H9 (cell line): ENCODE results near the gene SPTBN4. TPM values are rescaled to one million over a fixed set of nuclear protein-coding genes. Genes with fewer than 3 reads are reported as not detected.

ENCODE experiments used
- DNase-seq: peaks from one replicate; pipeline ENCODE4 v3.0.0-alpha.2; 2017
- H2AFZ ChIP-seq: one replicate; pipeline ENCODE4 v1.6.1; 2013; ENCODE audit warnings: mild to moderate bottlenecking, low read length, control low read depth, moderate library complexity
- H2AK5ac ChIP-seq: 2 replicates; pipeline ENCODE4 v1.6.1; 2013; ENCODE audit warnings: low read length, control low read depth, mixed read lengths; ENCODE audit not compliant: insufficient read length
- H2BK120ac ChIP-seq: one replicate; pipeline ENCODE4 v1.6.1; 2013; ENCODE audit warnings: low read depth, mild to moderate bottlenecking, low read length, control low read depth, inconsistent platforms; ENCODE audit not compliant: poor library complexity, severe bottlenecking
- H2BK12ac ChIP-seq: 2 replicates; pipeline ENCODE4 v1.6.1; 2013; ENCODE audit warnings: low read length, control low read depth, mixed read lengths, low read depth; ENCODE audit not compliant: insufficient read length
- H2BK15ac ChIP-seq: 2 replicates; pipeline ENCODE4 v1.6.1; 2013; ENCODE audit warnings: low read depth, low read length, control low read depth
- H2BK20ac ChIP-seq: one replicate; pipeline ENCODE4 v1.6.1; 2013; ENCODE audit warnings: low read depth, mild to moderate bottlenecking, low read length, control low read depth, inconsistent platforms; ENCODE audit not compliant: poor library complexity, severe bottlenecking
- H2BK5ac ChIP-seq: 2 replicates; pipeline ENCODE4 v1.6.1; 2013; ENCODE audit warnings: low read length, control low read depth, mixed read lengths; ENCODE audit not compliant: insufficient read length
- H3K14ac ChIP-seq: 2 replicates; pipeline ENCODE4 v1.6.1; 2013; ENCODE audit warnings: low read length, control low read depth; ENCODE audit not compliant: insufficient read depth
- H3K18ac ChIP-seq: 2 replicates; pipeline ENCODE4 v1.6.1; 2013; ENCODE audit warnings: low read depth, mild to moderate bottlenecking, mixed read lengths, low read length, control low read depth; ENCODE audit not compliant: insufficient read length
- H3K23ac ChIP-seq: 2 replicates; pipeline ENCODE4 v1.6.1; 2013; ENCODE audit warnings: low read length, control low read depth, mixed read lengths, low read depth; ENCODE audit not compliant: insufficient read length
- H3K23me2 ChIP-seq: 2 replicates; pipeline ENCODE4 v1.6.1; 2013; ENCODE audit warnings: low read depth, mild to moderate bottlenecking, mixed read lengths, low read length, control low read depth; ENCODE audit not compliant: insufficient read length, poor library complexity, severe bottlenecking
- H3K27ac ChIP-seq: 2 replicates; pipeline ENCODE4 v1.5.1; 2013; ENCODE audit warnings: low read length, control low read depth, mixed read lengths, low read depth; ENCODE audit not compliant: insufficient read length
- H3K27me3 ChIP-seq: 2 replicates; pipeline ENCODE4 v1.6.1; 2013; ENCODE audit warnings: low read length, control low read depth, inconsistent platforms; ENCODE audit not compliant: insufficient read depth
- H3K4ac ChIP-seq: 2 replicates; pipeline ENCODE4 v1.6.1; 2013; ENCODE audit warnings: low read depth, mild to moderate bottlenecking, control low read depth, inconsistent platforms, low read length, moderate library complexity
- H3K4me1 ChIP-seq: 2 replicates; pipeline ENCODE4 v1.6.1; 2013; ENCODE audit warnings: low read length, control low read depth, inconsistent platforms; ENCODE audit not compliant: insufficient read depth
- H3K4me2 ChIP-seq: 2 replicates; pipeline ENCODE4 v1.6.1; 2013; ENCODE audit warnings: low read length, control low read depth, mixed read lengths; ENCODE audit not compliant: insufficient read length, insufficient read depth
- H3K56ac ChIP-seq: 2 replicates; pipeline ENCODE4 v1.6.1; 2013; ENCODE audit warnings: low read depth, mild to moderate bottlenecking, mixed read lengths, low read length, control low read depth; ENCODE audit not compliant: insufficient read length
- H3K79me1 ChIP-seq: 2 replicates; pipeline ENCODE4 v1.6.1; 2013; ENCODE audit warnings: low read depth, mild to moderate bottlenecking, moderate library complexity, low read length, control low read depth, inconsistent platforms; ENCODE audit not compliant: insufficient read depth, poor library complexity, severe bottlenecking
- H3K79me2 ChIP-seq: 2 replicates; pipeline ENCODE4 v1.6.1; 2013; ENCODE audit warnings: low read length, control low read depth, inconsistent platforms; ENCODE audit not compliant: insufficient read depth
- H3K9ac ChIP-seq: 2 replicates; pipeline ENCODE4 v1.6.1; 2013; ENCODE audit warnings: low read length, control low read depth, mixed read lengths; ENCODE audit not compliant: insufficient read length; ENCODE audit errors: extremely low read depth
- H3K9me3 ChIP-seq: one replicate; pipeline ENCODE4 v1.6.1; 2013; ENCODE audit warnings: low read depth, low read length, inconsistent platforms; ENCODE audit not compliant: control insufficient read depth
- H3T11ph ChIP-seq: one replicate; pipeline ENCODE4 v1.6.1; 2013; ENCODE audit warnings: mild to moderate bottlenecking, low read length, control low read depth, inconsistent platforms
- H4K20me1 ChIP-seq: one replicate; pipeline ENCODE4 v1.6.1; 2013; ENCODE audit not compliant: control insufficient read depth, insufficient read length, insufficient read depth
- H4K5ac ChIP-seq: 2 replicates; pipeline ENCODE4 v1.6.1; 2013; ENCODE audit warnings: low read depth, mild to moderate bottlenecking, mixed read lengths, low read length, control low read depth; ENCODE audit not compliant: insufficient read length
- H4K8ac ChIP-seq: replicated peaks from 2 replicates; pipeline ENCODE4 v1.6.1; 2013; ENCODE audit warnings: low read length, control low read depth, mixed read lengths, low read depth; ENCODE audit not compliant: insufficient read length
- H4K91ac ChIP-seq: 2 replicates; pipeline ENCODE4 v1.6.1; 2013; ENCODE audit warnings: low read depth, mild to moderate bottlenecking, moderate library complexity, mixed read lengths, low read length, control low read depth; ENCODE audit not compliant: insufficient read length
- H3K27ac Mint-ChIP-seq, 3 experiments: 2 replicates in 2 of 3; 3 replicates in 1 of 3; pipeline ENCODE4 v1.8.0; 2020 to 2021; ENCODE audit warnings: mixed read lengths in 3 of 3, mild to moderate bottlenecking in 1 of 3, moderate library complexity in 1 of 3
- H3K27me3 Mint-ChIP-seq: 2 replicates; pipeline ENCODE4 v1.8.0; 2021; ENCODE audit warnings: low read depth, mild to moderate bottlenecking, moderate library complexity, mixed read lengths
- H3K36me3 Mint-ChIP-seq, 3 experiments: 2 replicates in 2 of 3; 3 replicates in 1 of 3; pipeline ENCODE4 v1.8.0; 2020 to 2021; ENCODE audit warnings: low read depth in 3 of 3, mixed read lengths in 3 of 3; ENCODE audit not compliant: insufficient read depth in 1 of 3
- H3K4me1 Mint-ChIP-seq, 2 experiments: 2 replicates each; pipeline ENCODE4 v1.8.0; 2020; ENCODE audit warnings: mixed read lengths in 2 of 2
- H3K4me3 Mint-ChIP-seq, 2 experiments: 2 replicates in 1 of 2; 3 replicates in 1 of 2; pipeline ENCODE4 v1.8.0; 2020 to 2021; ENCODE audit warnings: mild to moderate bottlenecking in 2 of 2, mixed read lengths in 2 of 2, moderate library complexity in 1 of 2
- H3K9me3 Mint-ChIP-seq, 2 experiments: 2 replicates in 1 of 2; 3 replicates in 1 of 2; pipeline ENCODE4 v1.8.0; 2020; ENCODE audit warnings: mild to moderate bottlenecking in 2 of 2, mixed read lengths in 2 of 2, moderate library complexity in 1 of 2
- CTCF ChIP-seq: fragments of 200-600 bp; sonication (generic); conservative IDR thresholded peaks from 3 replicates; pipeline ENCODE4 v1.8.0; 2021; ENCODE audit warnings: antibody characterized with exemption, mild to moderate bottlenecking
- WGBS: extraction: QIAGEN DNeasy Blood & Tissue Kit; methylation state at CpG from one replicate; pipeline ENCODE4 v1.1.7; 2013; ENCODE audit warnings: missing lambda C conversion rate, low lambda C conversion rate, mixed read lengths; ENCODE audit not compliant: insufficient read length; ENCODE audit errors: extremely low coverage; 5-methylcytosine and 5-hydroxymethylcytosine counted together
- total RNA-seq: library from RNA; stranded (reverse); gene quantifications from 2 replicates; pipeline ENCODE4 v1.2.1, GENCODE V29; 2021

The SPTBN4 gene
- total RNA-seq, 1 experiment from 2014 or later, result 2.9 TPM

- Histone ChIP-seq H3K4ac (no peak overlapping the region), H3K23me2 (peaks cover 21% of the 10 kb centered on the region), H2AK5ac (no peak overlapping the region), H3K23ac (no peak overlapping the region), H3T11ph (no peak overlapping the region), H3K14ac (no peak overlapping the region), H2BK20ac (no peak overlapping the region), H4K20me1 (no peaks in the 10 kb centered on the region), H3K79me1 (no peaks in the 10 kb centered on the region), H2BK15ac (no peak overlapping the region), H3K56ac (no peak overlapping the region), H3K27ac (no peak overlapping the region), H4K8ac (no peak overlapping the region), H3K9me3 (no peaks in the 10 kb centered on the region), H2AFZ (no peak overlapping the region), H3K18ac (no peak overlapping the region), H2BK120ac (no peak overlapping the region), H3K79me2 (no peaks in the 10 kb centered on the region), H2BK5ac (no peak overlapping the region), H3K9ac (no peak overlapping the region), H3K4me1 (no peaks in the 10 kb centered on the region), H4K5ac (no peak overlapping the region), H2BK12ac (no peak overlapping the region), H4K91ac (no peak overlapping the region), H3K27me3 (peaks cover 8% of the 10 kb centered on the region; the same call in 1 of the 2 replicates), H3K4me2 (no peak overlapping the region)
- Mint-ChIP-seq H3K36me3 (peaks cover 4 to 22% (median 11%) of the 10 kb centered on the region in 3 experiments; a peak in 5 of 7 replicates), H3K4me1 (peaks cover 27 to 55% of the 10 kb centered on the region in 2 experiments), H3K27me3 (peaks cover 74% of the 10 kb centered on the region), H3K4me3 (peak overlapping the region in 1 of 2 experiments; percentile 37; a peak in 2 of 5 replicates), H3K27ac (no peak overlapping the region; a peak in 1 of 7 replicates), H3K9me3 (no peaks in the 10 kb centered on the region; a peak in 2 of 5 replicates)
- no peak for DNase-seq
- no peak for TF ChIP-seq CTCF
- no CpG with 5 or more reads among the region's 14 CpGs for WGBS
Measured at GRCh38 chr19:40608240-40608621, 141.4 kb downstream of the SPTBN4 start.
